Measurements from ENCODE around the gene VSTM2B.

GRCh38 chr19:29519146-29519545 is 6.6 kb upstream of the VSTM2B start:
- no peak for TF ChIP-seq CTCF (IDR thresholded peaks at IDR 0.05)
- TF ChIP-seq POLR2A (IDR thresholded peaks at IDR 0.05), result no peak
